Loucy (cell line): ENCODE results near the gene C16orf89.

Experiments used
- H2AFZ ChIP-seq: fragments of 200-600 bp; sonication (generic); 2 replicates; pipeline ENCODE4 v1.6.0; 2016; ENCODE audit warnings: antibody characterized with exemption, mild to moderate bottlenecking, low read length, moderate library complexity
- H3F3A ChIP-seq: fragments of 200-600 bp; 2 replicates; pipeline ENCODE4 v1.6.0; 2016; ENCODE audit warnings: antibody characterized with exemption, low read depth, mild to moderate bottlenecking
- H3K27me3 ChIP-seq: fragments of 200-600 bp; sonication (generic); 2 replicates; pipeline ENCODE4 v1.6.1; 2014; ENCODE audit warnings: low read length, mild to moderate bottlenecking; ENCODE audit not compliant: insufficient read depth, poor library complexity, severe bottlenecking
- H3K36me3 ChIP-seq: fragments of 200-600 bp; sonication (generic); 2 replicates; pipeline ENCODE4 v1.6.1; 2016; ENCODE audit warnings: low read length; ENCODE audit not compliant: insufficient read depth
- H3K4me1 ChIP-seq: fragments of 200-600 bp; sonication (generic); 2 replicates; pipeline ENCODE4 v1.5.1; 2014; ENCODE audit warnings: low read length, mild to moderate bottlenecking; ENCODE audit not compliant: insufficient read depth, poor library complexity, severe bottlenecking
- H3K4me2 ChIP-seq: fragments of 200-600 bp; sonication (generic); 2 replicates; pipeline ENCODE4 v1.6.0; 2014; ENCODE audit warnings: antibody characterized with exemption, low read length, low read depth, mild to moderate bottlenecking; ENCODE audit not compliant: poor library complexity, severe bottlenecking
- H3K4me3 ChIP-seq: fragments of 200-600 bp; sonication (generic); 2 replicates; pipeline ENCODE4 v1.5.1; 2014; ENCODE audit warnings: low read length, mild to moderate bottlenecking, mixed read lengths; ENCODE audit not compliant: poor library complexity, severe bottlenecking
- H3K79me2 ChIP-seq: fragments of 200-600 bp; sonication (generic); 2 replicates; pipeline ENCODE4 v1.6.1; 2014; ENCODE audit warnings: low read length; ENCODE audit not compliant: insufficient read depth
- H3K9ac ChIP-seq: fragments of 200-600 bp; sonication (generic); 2 replicates; pipeline ENCODE4 v1.6.0; 2014; ENCODE audit warnings: mild to moderate bottlenecking, low read depth, low read length, moderate library complexity; ENCODE audit not compliant: poor library complexity, severe bottlenecking
- H3K9me2 ChIP-seq: fragments of 200-600 bp; sonication (generic); replicated peaks from 2 replicates; pipeline ENCODE4 v1.6.1; 2016; ENCODE audit warnings: low read depth, low read length, mixed read lengths
- H3K9me3 ChIP-seq: fragments of 200-600 bp; sonication (generic); 2 replicates; pipeline ENCODE4 v1.6.1; 2014; ENCODE audit warnings: mild to moderate bottlenecking, antibody characterized with exemption, low read length, low read depth; ENCODE audit not compliant: insufficient read depth
- H4K20me1 ChIP-seq: fragments of 200-600 bp; sonication (generic); 2 replicates; pipeline ENCODE4 v1.6.0; 2014; ENCODE audit warnings: antibody characterized with exemption, low read length, mild to moderate bottlenecking; ENCODE audit not compliant: insufficient read depth, poor library complexity, severe bottlenecking
- CTCF ChIP-seq: fragments of 200-600 bp; sonication (generic); conservative IDR thresholded peaks from 2 replicates; pipeline ENCODE4 v1.5.1; 2014; ENCODE audit warnings: mild to moderate bottlenecking, antibody characterized with exemption, low read length
- EZH2phosphoT487 ChIP-seq: fragments of 200-600 bp; IDR thresholded peaks from 2 replicates; pipeline ENCODE4 v1.6.1; 2018; ENCODE audit warnings: antibody characterized with exemption, mild to moderate bottlenecking, moderate library complexity, borderline replicate concordance

Gene C16orf89

GRCh38 chr16:5069048-5069447, 3.3 kb upstream of the C16orf89 start:
- H4K20me1 ChIP-seq: no peaks in the 10 kb centered on the region
- peaks cover 5% of the 10 kb centered on the region for H3K4me1 ChIP-seq
- peaks cover 5% of the 10 kb centered on the region; the same call in 1 of the 2 replicates for H3K79me2 ChIP-seq
- no peak overlapping the region for H3K4me3 ChIP-seq
- no peaks in the 10 kb centered on the region for H3K9me3 ChIP-seq
- H3K9ac ChIP-seq: no peak overlapping the region
- no peaks in the 10 kb centered on the region for H3F3A ChIP-seq
- H3K27me3 ChIP-seq: no peaks in the 10 kb centered on the region
- no peak overlapping the region for H2AFZ ChIP-seq
- no peaks in the 10 kb centered on the region for H3K36me3 ChIP-seq
- H3K9me2 ChIP-seq: no peaks in the 10 kb centered on the region
- no peak overlapping the region for H3K4me2 ChIP-seq
- TF ChIP-seq CTCF (no peak), EZH2phosphoT487 (no peak)

GRCh38 chr16:5066511-5066910, 755 bp upstream of the C16orf89 start:
- Histone ChIP-seq H3K4me3 (no peak overlapping the region), H3K9me3 (no peaks in the 10 kb centered on the region), H3K9ac (no peak overlapping the region), H4K20me1 (no peaks in the 10 kb centered on the region), H3K79me2 (no peaks in the 10 kb centered on the region), H3K4me2 (no peak overlapping the region), H3K9me2 (no peaks in the 10 kb centered on the region), H3K4me1 (peaks cover 4% of the 10 kb centered on the region), H3K27me3 (no peaks in the 10 kb centered on the region), H3F3A (no peaks in the 10 kb centered on the region), H2AFZ (no peak overlapping the region), H3K36me3 (no peaks in the 10 kb centered on the region)
- no peak for TF ChIP-seq EZH2phosphoT487
- TF ChIP-seq CTCF: no peak

DNA sequence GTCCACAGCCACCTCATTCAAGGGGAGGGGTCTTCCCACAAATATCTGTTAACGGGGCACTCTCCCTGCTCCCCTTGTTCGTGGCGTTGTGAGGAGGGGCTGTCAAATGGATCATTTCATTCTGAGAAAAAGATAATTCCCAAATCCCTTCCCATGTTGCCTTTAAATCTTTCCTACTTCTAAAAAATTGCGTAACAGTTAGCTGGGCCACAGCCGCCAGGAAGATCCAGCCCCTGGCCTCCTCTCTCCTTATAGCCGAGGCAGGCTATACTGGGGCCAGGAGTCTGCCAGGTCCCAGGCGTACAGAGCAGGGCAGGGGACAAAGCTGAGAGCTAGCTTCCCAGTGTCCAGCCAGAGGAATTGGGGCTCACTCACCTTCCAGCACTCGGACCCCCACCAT, 430 bp downstream of the C16orf89 start:
- Histone ChIP-seq H3F3A (no peaks in the 10 kb centered on the region), H3K36me3 (no peaks in the 10 kb centered on the region), H3K4me2 (no peak overlapping the region), H3K9ac (no peak overlapping the region), H3K4me1 (no peaks in the 10 kb centered on the region), H3K9me2 (no peaks in the 10 kb centered on the region), H3K27me3 (no peaks in the 10 kb centered on the region), H3K79me2 (no peaks in the 10 kb centered on the region), H3K9me3 (no peaks in the 10 kb centered on the region), H4K20me1 (no peaks in the 10 kb centered on the region), H3K4me3 (no peak overlapping the region), H2AFZ (no peak overlapping the region)
- TF ChIP-seq CTCF (no peak), EZH2phosphoT487 (no peak)
